ENCODE measurements around the gene TSPAN11. TPM values are rescaled to one million over a fixed set of nuclear protein-coding genes. Genes with fewer than 3 reads are reported as not detected.

Gene TSPAN11, protein sequence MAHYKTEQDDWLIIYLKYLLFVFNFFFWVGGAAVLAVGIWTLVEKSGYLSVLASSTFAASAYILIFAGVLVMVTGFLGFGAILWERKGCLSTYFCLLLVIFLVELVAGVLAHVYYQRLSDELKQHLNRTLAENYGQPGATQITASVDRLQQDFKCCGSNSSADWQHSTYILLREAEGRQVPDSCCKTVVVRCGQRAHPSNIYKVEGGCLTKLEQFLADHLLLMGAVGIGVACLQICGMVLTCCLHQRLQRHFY
- total RNA-seq = 0.18 and 1.1 TPM in 2 replicates

GRCh38 chr12:30926243-30927221 lies at the start of gene TSPAN11:
Gene TSPAN11 (plus strand): TSS chr12:30926748. CDS start chr12:30953992, 27,244 bp downstream.

Other genes with a start within 250 kb of the TSPAN11 start
- 34.4 and 37.8 TPM in 2 replicates for gene IPO8, start 230.9 kb upstream of the TSPAN11 start, total RNA-seq
- 22.3 and 30.4 TPM in 2 replicates for gene CAPRIN2, start 171.8 kb upstream of the TSPAN11 start, total RNA-seq
- 5.5 and 13.5 TPM in 2 replicates for gene DDX11, start 147.1 kb downstream of the TSPAN11 start, total RNA-seq